K562 (cell line): ENCODE data around the gene TTC39A. TPM values are rescaled to one million over a fixed set of nuclear protein-coding genes. Genes with fewer than 3 reads are reported as not detected.

ENCODE experiments used
- ARNT ChIP-seq, 2 experiments: fragments of 450-650 bp; IDR thresholded peaks; 2 replicates each; pipeline ENCODE4 v1.6.1; 2016; ENCODE audit warnings: mild to moderate bottlenecking in 1 of 2
- CHD2 ChIP-seq: IDR thresholded peaks from 2 replicates; pipeline ENCODE4 v1.6.1; 2011; ENCODE audit warnings: low read depth, low read length
- CREB1 ChIP-seq, 2 experiments: sonication (generic) in 1 of 2; formaldehyde crosslinking in 1 of 2; IDR thresholded peaks; 2 replicates each; pipeline versions ENCODE4 v1.6.1 to v1.8.0; 2012 to 2022; ENCODE audit warnings: inconsistent platforms in 1 of 2, mild to moderate bottlenecking in 1 of 2, missing genetic modification reagents in 1 of 2, moderate library complexity in 1 of 2
- HNRNPH1 ChIP-seq: fragments of 200-400 bp; formaldehyde crosslinking; optimal IDR thresholded peaks from 2 replicates; pipeline ENCODE3; 2017; ENCODE audit warnings: low read depth, mild to moderate bottlenecking, low read length, moderate library complexity
- KLF16 ChIP-seq: IDR thresholded peaks from 2 replicates; pipeline ENCODE4 v1.6.1; 2016; ENCODE audit warnings: antibody characterized with exemption
- NFE2 ChIP-seq: IDR thresholded peaks from 2 replicates; pipeline ENCODE4 v1.6.1; 2014; ENCODE audit warnings: antibody characterized with exemption, low read depth
- RBM25 ChIP-seq: fragments of 200-400 bp; formaldehyde crosslinking; IDR thresholded peaks from 2 replicates; pipeline ENCODE4 v1.6.1; 2018; ENCODE audit warnings: low read length, low read depth, moderate library complexity; ENCODE audit not compliant: severe bottlenecking
- RHOXF2B ChIP-seq: fragments of 250-450 bp; sonication (Bioruptor Pico); conservative IDR thresholded peaks from 2 replicates; pipeline ENCODE4 v1.5.1; 2021
- TCF7 ChIP-seq: sonication (generic); IDR thresholded peaks from 2 replicates; pipeline ENCODE4 v1.6.1; 2016; ENCODE audit warnings: antibody characterized with exemption, borderline replicate concordance
- TEAD4 ChIP-seq, 2 experiments: sonication (generic) in 1 of 2; formaldehyde crosslinking in 1 of 2; IDR thresholded peaks; 2 replicates each; pipeline versions ENCODE4 v1.6.1 to v1.8.0; 2012 to 2022; ENCODE audit warnings: borderline replicate concordance in 1 of 2, inconsistent platforms in 1 of 2, low read length in 1 of 2, mild to moderate bottlenecking in 1 of 2, missing genetic modification reagents in 1 of 2
- XRCC3 ChIP-seq: fragments of 450-650 bp; IDR thresholded peaks from 2 replicates; pipeline ENCODE4 v1.6.1; 2017; ENCODE audit warnings: mild to moderate bottlenecking, moderate library complexity
- ZNF695 ChIP-seq: fragments of 450-650 bp; formaldehyde crosslinking; IDR thresholded peaks from 2 replicates; pipeline ENCODE4 v1.4.0; 2020; ENCODE audit warnings: mild to moderate bottlenecking, moderate library complexity
- polyA plus RNA-seq, 8 experiments: library from polyadenylated mRNA; depleted of rRNA in 4 of 8; stranded (reverse) in 5 of 8; unstranded in 3 of 8; fragments of >200 nt; fragmentation: Nextera tagmentation in 2 of 8; fragmentation: Illumina TruSeq in 1 of 8; extraction: Ambion mirVana in 2 of 8; extraction: Trizol in 1 of 8; gene quantifications; 2 replicates each; pipeline versions ENCODE4 v1.2.1 to v1.2.3, GENCODE V29; 2011 to 2014; ENCODE audit warnings: inconsistent platforms in 1 of 8, missing spikeins in 1 of 8
- total RNA-seq, 7 experiments: library from RNA; depleted of rRNA in 6 of 7; stranded (reverse); fragments of >200 nt in 6 of 7; fragmentation: Illumina TruSeq in 2 of 7; extraction: Trizol in 2 of 7; gene quantifications; 2 replicates each; pipeline versions ENCODE4 v1.2.1 to v1.2.3, GENCODE V29; 2011 to 2021; ENCODE audit warnings: low replicate concordance in 1 of 7
- TF ChIP-seq, protein P1 (sequence below): fragments of 250-450 bp; sonication (Bioruptor Pico); IDR thresholded peaks from 2 replicates; pipeline ENCODE4 v1.5.0; 2021; ENCODE audit warnings: mild to moderate bottlenecking, moderate library complexity
- TF ChIP-seq, protein P2 (sequence below), 2 experiments: fragments of 450-650 bp in 1 of 2; sonication (generic) in 1 of 2; formaldehyde crosslinking in 1 of 2; IDR thresholded peaks in 1 of 2; conservative IDR thresholded peaks in 1 of 2; 2 replicates each; pipeline versions ENCODE4 v1.6.1 to v1.8.1; 2016 to 2023; ENCODE audit warnings: mild to moderate bottlenecking in 2 of 2, moderate library complexity in 2 of 2, inconsistent platforms in 1 of 2, missing genetic modification reagents in 1 of 2
- TF ChIP-seq, protein P3 (sequence below), 2 experiments: fragments of 450-650 bp; conservative IDR thresholded peaks; 2 replicates each; pipeline ENCODE4 v1.6.1; 2017; ENCODE audit warnings: mild to moderate bottlenecking in 2 of 2, moderate library complexity in 2 of 2
- TF ChIP-seq, protein P4 (sequence below): fragments of 250-450 bp; sonication (Bioruptor Pico); IDR thresholded peaks from 2 replicates; pipeline ENCODE4 v1.4.0; 2020; ENCODE audit warnings: mild to moderate bottlenecking, moderate library complexity

The TTC39A gene
- total and polyA plus RNA-seq, 9 of the 15 experiments (the other 6 are each of a cell fraction or from before 2014, with no cell fraction given): 0.18 to 0.82 (median 0.35) TPM

DNA sequence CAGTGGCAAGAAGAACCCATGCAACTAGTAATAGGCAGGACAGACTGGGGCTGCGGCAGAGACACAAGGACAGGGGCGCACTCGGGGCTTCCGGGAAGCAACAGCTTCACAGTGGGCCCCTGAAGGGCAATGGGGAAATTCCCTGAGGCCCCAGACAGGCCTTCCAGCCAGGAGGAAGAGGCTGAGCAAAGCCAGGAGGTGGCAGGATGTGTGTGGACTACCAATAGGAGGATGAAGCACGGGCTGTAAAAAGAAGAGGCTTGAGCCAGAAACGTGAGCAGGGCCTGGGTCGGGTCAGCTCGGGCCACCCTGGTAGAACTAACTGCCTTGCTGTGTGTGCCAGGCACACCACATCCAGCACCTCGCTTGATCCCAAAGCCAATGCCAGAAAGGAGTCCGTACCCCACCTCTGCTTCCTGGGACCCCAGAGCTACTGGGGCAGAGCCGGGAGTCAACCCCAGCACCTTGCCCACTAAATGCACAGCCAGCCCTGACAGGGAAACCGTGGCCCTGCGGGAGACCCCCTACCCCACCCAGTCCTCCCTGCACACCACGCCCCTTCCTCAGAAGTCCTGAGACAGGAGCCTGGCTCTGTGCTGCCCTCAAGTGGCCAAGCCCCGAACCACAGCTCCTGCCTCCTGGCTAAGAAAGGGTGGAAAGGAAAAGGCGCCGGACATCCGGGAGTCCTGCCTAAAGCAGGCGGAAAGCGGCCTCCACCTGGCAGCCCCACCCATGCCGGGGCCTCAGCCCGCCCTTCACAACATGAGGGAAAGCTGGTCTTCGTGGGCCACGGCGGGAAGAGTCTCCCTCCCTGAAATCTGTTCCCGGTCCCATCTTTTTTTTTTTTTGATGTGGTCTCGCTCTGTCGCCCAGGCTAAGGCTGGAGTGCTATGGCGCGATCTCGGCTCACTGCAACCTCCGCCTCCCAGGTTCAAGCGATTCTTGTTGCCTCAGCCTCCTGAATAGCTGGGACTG, 33.7 kb downstream of the TTC39A start (continued):
- no peak for TF ChIP-seq XRCC3
- TF ChIP-seq TEAD4 (IDR thresholded peaks at IDR 0.05; ENCODE audit: low read length): no peak
- TF ChIP-seq TEAD4 (CRISPR knock-in tag; IDR thresholded peaks at IDR 0.05; ENCODE audit: borderline replicate concordance): no peak
- 0 out of 2 replicates have a peak, but pooled peaks have one; percentile 12 for TF ChIP-seq CREB1 (IDR thresholded peaks at IDR 0.05)
- TF ChIP-seq CREB1 (CRISPR knock-in tag; IDR thresholded peaks at IDR 0.05): no peak
- no peak for TF ChIP-seq CHD2
- TF ChIP-seq, protein P1, sequence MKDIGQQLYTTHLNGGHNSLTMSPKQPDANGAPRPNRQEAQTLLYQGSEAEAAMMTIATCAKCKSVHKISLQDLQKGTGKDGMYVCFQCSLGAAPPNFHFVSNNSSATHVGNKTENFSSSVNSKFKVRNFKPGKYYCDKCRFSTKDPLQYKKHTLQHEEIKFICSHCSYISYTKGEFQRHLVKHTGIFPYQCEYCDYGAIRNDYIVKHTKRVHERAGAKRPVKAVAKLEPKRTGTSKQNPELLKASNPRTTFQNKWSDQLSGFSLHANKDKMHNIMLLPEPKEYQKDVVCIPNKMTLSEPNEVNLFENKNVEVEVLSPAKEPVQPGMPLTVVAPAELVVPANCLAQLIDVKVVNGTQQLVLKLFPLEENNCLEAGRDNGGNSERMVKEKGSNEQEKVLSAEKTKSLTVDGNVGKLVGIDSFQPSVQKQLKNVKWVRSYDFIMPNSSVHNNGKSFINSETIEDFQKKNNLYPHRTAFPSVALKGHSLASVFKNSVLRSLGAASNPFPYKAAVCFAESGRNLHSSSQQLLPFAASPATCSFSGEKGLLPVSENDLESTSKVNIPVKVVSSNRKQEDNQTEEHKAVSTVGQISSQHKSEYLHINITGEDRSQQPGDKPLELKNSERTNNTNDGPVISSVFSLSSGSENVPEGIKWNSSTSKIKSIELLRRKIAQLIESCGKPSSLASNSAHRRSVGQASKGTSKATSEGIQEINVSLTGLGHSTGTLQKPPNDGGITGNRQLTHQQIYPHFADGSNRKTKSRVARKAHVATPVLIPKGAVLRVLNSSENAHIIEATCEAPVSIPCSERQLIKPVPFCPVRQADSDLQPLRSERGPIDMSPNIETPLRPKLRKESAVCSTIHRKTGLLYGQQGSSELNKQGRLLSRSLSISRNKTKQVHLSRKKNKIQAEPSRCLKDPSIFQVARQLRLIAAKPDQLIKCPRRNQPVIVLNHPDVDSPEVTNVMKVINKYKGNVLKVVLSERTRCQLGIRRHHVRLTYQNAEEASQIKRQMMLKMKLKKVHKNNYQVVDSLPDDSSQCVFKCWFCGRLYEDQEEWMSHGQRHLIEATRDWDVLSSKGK (CRISPR knock-in tag): no peak
- no peak for TF ChIP-seq ZNF695 (CRISPR knock-in tag)
- TF ChIP-seq HNRNPH1: no peak
- TF ChIP-seq ARNT (IDR thresholded peaks at IDR 0.05): 0 out of 4 replicates have a peak, but pooled peaks of 1 of the 2 experiments have one; percentile 73
- no peak for TF ChIP-seq RHOXF2B (CRISPR knock-in tag)
- TF ChIP-seq, protein P2, sequence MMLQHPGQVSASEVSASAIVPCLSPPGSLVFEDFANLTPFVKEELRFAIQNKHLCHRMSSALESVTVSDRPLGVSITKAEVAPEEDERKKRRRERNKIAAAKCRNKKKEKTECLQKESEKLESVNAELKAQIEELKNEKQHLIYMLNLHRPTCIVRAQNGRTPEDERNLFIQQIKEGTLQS (IDR thresholded peaks at IDR 0.05): no peak
- TF ChIP-seq, protein P2 (CRISPR knock-in tag; conservative IDR thresholded peaks at IDR 0.05): no peak; the same call in 1 of the 2 replicates
- TF ChIP-seq RBM25: no peak
- TF ChIP-seq, protein P3, sequence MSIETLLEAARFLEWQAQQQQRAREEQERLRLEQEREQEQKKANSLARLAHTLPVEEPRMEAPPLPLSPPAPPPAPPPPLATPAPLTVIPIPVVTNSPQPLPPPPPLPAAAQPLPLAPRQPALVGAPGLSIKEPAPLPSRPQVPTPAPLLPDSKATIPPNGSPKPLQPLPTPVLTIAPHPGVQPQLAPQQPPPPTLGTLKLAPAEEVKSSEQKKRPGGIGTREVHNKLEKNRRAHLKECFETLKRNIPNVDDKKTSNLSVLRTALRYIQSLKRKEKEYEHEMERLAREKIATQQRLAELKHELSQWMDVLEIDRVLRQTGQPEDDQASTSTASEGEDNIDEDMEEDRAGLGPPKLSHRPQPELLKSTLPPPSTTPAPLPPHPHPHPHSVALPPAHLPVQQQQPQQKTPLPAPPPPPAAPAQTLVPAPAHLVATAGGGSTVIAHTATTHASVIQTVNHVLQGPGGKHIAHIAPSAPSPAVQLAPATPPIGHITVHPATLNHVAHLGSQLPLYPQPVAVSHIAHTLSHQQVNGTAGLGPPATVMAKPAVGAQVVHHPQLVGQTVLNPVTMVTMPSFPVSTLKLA (conservative IDR thresholded peaks at IDR 0.05): 0 out of 4 replicates have a peak, but pooled peaks of 1 of the 2 experiments have one; percentile 22
- TF ChIP-seq NFE2: no peak
- TF ChIP-seq KLF16: peak; percentile 71; the same call in 1 of the 2 replicates
- TF ChIP-seq, protein P4, sequence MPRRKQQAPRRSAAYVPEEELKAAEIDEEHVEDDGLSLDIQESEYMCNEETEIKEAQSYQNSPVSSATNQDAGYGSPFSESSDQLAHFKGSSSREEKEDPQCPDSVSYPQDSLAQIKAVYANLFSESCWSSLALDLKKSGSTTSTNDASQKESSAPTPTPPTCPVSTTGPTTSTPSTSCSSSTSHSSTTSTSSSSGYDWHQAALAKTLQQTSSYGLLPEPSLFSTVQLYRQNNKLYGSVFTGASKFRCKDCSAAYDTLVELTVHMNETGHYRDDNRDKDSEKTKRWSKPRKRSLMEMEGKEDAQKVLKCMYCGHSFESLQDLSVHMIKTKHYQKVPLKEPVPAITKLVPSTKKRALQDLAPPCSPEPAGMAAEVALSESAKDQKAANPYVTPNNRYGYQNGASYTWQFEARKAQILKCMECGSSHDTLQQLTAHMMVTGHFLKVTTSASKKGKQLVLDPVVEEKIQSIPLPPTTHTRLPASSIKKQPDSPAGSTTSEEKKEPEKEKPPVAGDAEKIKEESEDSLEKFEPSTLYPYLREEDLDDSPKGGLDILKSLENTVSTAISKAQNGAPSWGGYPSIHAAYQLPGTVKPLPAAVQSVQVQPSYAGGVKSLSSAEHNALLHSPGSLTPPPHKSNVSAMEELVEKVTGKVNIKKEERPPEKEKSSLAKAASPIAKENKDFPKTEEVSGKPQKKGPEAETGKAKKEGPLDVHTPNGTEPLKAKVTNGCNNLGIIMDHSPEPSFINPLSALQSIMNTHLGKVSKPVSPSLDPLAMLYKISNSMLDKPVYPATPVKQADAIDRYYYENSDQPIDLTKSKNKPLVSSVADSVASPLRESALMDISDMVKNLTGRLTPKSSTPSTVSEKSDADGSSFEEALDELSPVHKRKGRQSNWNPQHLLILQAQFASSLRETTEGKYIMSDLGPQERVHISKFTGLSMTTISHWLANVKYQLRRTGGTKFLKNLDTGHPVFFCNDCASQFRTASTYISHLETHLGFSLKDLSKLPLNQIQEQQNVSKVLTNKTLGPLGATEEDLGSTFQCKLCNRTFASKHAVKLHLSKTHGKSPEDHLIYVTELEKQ (CRISPR knock-in tag): no peak
- no peak for TF ChIP-seq TCF7
